CD4-positive, alpha-beta T cell treated with Interleukin-15 for 4 hours (primary cell): ENCODE measurements around the gene ZHX3.

ENCODE experiments used
- DNase-seq: peaks from one replicate; pipeline ENCODE4 v3.0.0-alpha.2; 2020; ENCODE audit warnings: low spot score

The ZHX3 gene

DNA sequence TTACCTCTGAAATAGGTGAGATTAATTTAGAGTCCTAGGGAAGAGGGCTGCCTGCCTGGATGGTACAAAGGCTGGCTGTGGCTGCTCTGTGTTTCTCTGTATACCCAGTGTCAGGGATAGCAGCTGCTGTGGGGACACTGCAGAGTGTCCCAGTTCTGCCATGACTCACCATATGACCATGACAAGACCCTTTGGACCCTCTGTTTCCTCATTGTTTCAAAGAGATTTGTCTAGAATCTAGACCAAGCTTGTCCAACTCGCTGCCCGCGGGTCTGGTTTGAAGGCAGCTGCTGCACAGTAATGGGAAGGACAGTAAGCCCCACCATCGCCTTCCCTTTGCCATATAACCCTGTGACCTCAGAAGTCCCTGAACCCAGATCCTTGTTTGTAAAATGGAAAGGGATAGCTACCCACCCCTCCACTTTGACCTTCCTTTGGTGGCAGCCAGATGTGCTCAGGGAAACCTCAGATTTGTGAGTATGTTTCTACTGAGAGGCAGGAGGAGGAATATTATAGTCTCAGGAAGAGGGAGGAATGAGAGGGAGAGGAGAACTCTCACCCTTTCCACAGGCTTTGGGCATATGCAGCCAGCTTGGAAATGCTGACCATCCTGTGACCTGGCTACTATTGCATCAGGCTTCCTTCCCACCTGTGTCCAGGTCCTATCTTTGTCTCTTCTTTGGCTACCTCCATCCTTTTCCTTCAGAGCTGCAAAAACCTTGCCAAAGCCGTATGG is 166.2 kb downstream of the ZHX3 start:
- no peak for DNase-seq

DNA sequence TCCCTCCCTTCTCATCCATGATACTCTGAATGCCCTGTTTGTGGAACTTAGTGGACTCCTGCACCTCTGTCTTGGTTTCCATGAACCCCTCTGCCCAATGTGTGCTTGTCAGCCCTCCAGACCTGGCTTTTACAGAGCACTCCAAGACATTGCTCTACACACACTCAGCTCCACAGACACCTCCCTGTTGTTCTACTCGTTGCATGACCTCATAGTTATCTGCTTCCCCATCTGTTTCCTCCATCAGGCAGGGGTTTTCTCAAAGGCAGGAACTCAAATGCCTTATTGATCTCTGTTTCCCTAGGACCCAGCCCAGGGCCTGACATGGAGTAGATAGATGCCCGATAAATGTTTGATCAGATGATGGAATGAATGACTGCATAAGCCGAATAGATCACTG is 166.9 kb downstream of the ZHX3 start:
- peak; percentile 36 for DNase-seq

DNA sequence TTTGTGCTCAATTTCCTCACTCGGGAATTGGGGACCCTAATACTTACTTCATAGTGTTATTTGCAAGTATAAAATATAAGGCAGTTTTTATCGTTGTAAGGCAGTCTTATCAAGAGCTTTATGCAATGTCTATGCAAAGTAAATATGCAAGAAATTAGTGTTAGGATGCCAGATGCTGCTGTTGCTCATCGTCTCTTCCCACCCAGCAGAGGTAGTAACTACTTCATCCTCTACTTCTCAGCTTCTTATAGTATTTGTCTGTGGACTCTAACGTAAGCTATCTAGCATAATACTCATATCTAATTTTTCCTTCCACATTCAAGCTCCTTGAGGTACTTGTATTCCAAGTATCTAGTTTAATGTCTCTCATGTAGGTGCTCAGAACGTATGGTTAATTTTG is 168.6 kb downstream of the ZHX3 start:
- DNase-seq, result no peak

DNA sequence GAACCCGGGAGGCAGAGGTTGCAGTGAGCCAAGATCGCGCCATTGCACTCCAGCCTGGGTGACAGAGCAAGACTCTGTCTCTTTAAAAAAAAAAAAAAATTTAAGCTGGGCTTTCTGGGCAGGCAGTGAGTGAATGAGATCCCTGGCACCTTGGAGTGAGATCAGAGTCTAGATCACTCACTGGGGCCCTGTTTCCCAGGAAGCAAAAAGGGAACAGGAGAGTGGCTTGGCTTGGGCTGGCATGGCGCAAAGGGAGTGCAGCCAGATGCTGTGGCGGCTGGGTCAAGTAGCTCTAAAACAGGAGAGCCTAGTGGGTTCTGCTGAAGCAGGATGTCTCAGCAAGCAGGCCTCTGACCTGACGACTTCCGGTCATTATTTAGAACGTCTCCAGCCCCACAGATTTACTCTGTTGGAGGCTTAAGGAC is 169.8 kb downstream of the ZHX3 start:
- DNase-seq, result no peak

DNA sequence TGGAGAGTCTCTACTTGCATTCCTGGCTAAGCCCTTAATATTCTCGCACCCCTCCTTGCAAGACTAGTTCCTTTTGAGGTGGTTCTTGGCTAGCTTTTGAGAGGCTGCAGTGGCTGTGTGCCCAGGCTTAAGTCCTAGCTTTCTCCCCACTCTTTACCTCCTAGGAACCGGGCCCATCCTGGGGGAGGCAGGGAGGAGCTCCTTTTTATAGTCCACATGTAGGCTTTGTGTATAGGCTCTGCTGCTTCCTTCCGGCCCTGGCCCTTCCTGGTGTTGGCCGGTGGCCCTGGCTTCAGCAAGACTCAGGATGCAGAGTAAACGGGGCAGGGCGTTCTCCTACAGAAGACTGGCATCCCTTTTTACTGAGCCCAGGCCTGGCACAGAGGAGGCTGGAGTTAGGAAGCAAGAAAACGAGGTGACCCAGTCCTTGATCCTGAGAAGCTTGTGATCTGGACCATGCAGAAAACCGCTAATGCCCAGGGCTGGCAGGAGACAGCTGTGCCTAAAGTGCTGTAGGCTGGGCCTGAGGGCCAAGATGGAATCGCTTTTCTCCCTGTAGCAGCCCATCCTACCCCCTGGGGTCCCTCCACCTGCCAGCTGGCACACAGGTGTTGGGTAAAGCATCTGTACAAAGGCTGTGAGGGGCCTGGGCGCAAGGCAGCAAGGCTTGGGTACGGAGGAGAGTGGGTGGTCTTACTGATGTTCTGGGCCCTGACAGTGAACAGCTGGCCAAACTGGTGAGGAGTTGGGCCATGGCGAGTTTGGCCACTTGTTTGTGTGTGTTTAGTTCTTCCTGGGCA is 171.5 kb downstream of the ZHX3 start:
- DNase-seq, result no peak

DNA sequence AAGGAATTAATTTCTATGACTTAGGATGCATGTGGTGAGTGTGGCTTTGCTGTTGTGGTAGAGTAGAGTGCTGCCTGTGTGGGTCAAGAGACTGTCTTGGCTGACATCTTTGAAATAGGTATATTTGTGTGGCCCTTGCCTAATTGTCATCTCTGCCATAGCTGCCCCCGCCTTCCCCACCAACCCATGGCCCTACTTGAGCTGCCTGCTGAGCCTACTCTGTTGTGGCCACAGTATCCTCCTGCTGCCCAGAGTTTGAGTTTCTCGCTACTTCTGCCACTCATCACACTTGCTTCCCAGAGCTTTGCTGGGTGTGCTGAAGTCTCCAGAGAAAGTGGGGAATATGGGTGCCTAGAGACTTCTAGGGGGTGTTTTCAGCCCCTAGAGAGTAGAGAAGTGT is 172.2 kb downstream of the ZHX3 start:
- DNase-seq, result no peak

DNA sequence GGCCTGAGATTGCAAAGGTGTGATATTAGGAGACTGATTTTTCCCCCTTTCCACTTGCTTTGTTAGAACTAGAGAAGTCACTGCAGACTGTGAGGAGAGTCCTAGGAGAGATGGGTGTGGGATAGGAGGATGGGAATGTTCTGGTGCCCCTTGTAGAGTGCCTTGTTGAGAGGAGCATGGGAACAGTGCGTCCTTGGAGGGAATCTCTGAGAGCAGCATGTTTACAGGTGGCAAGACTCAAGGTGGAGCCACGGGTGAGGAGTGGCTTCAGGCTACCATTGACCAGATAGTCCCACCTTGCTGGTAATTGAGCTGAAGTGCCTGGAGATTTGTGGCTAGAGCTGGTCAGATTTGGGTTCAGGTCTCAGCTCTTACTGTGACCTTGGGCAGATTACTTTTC is 174.2 kb downstream of the ZHX3 start:
- no peak for DNase-seq

DNA sequence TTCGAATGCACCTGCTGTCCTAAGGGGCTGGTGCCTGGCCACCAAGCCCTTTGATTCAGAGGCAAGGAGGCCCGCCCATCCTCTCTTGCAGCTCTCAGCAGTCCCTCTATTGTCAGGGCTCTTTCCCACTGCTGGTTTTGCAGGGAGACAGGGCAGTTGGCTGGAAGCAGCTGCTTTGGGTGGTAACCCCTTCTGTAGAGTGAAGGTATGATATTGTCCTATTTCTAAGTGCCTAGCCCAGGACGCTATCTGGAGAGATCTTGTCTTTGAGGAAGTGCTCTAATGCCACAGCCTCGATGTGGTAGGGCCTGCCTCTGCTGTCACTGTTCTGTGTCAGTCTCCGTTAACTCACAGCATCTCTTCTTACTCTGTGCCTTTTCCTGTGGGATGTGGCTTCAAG is 174.6 kb downstream of the ZHX3 start:
- DNase-seq, result peak; percentile 48

DNA sequence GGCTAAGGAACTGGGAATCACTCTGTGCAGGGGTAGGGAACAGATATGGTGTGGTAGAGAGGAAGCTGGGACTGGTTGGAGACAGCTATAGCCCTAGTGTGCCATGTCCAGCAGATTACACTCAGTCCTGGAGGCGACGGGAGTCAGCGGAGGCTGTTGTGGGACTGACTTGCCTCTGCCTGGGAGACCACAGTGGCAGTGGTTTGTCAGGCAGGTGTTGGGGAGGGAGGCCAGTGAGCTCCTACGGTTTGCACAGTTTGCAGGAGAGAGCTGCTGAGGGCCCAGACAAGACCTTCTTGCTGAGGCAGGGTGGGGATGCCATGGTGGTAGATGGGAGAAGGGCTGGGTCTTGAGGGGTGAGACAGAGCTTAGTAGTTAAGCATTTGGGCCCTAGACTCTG is 175.3 kb downstream of the ZHX3 start:
- no peak for DNase-seq

DNA sequence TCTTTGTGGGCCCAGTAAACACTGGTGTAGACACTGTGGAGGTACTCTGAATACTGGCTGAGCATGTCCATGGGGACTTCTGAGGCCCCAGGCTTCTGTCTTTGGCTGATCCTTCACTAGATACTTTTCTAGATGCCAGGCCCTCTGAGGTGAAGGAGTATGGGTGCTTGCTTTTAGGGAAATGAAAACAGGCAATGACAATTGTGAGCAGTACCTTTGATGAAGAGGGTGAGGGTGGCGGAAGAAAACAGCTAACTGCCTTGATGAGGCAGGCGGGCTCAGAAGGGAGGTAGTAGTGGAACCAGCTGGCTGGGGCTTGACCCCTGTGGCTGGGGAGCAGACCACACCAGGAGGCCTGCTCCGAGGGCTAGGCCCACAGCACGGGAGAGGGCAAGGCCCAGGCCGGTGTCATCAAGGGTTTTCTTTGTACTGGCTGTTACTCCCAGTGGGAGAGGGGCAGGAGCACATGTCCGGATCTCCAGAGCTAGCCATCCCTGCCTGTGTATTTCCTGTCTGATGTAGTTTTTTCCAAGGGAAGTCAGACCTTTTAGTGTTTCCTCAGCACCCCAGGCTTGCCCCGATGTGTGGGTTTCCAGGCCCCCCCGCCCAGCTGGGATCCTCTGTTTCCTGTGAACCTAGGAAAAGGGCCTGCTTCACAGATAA is 176.2 kb downstream of the ZHX3 start:
- DNase-seq, result no peak

DNA sequence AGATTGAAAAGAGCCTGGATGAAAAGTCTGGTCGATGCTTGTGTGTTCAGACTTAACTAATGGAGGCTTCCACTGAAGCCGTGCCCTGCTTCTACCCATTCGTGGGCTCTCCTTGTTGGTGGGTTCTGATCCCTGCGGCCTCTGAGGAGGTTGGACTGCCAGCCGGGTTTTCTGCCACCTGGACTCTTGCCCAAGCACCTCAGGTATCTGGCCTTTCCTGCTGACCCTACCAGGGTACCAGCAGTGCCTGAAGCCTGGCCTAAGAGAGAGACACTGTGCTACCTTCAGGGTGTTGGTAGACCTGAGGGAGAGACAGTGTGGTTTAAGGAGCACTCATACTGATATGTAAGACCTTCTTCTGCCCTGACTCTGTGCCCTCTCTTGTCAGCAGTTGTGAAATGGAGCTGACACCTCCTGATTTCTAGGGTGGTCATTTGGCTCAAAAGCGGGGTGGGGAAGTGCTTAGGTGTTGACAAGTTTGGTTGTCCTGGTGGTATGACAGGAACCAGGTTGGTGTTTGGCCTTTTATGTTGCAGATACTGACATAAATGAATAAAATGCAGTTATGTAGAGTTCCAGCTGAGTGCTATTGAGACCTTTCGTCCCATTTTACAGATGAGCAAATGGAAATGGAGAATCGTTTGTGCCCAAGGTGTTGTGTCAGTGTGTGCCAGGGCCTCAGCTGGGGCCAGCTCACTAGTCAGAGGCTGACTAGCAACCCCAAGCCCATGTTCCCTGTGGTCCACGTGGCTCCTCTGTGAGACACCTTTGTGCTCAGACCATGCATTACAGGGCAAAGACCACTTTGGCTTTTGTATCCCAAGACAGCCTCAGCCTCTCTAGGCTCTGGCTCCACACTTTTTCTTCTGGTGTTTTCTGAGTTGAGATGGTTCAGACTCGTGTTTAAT is 177.1 kb downstream of the ZHX3 start:
- DNase-seq, result no peak

DNA sequence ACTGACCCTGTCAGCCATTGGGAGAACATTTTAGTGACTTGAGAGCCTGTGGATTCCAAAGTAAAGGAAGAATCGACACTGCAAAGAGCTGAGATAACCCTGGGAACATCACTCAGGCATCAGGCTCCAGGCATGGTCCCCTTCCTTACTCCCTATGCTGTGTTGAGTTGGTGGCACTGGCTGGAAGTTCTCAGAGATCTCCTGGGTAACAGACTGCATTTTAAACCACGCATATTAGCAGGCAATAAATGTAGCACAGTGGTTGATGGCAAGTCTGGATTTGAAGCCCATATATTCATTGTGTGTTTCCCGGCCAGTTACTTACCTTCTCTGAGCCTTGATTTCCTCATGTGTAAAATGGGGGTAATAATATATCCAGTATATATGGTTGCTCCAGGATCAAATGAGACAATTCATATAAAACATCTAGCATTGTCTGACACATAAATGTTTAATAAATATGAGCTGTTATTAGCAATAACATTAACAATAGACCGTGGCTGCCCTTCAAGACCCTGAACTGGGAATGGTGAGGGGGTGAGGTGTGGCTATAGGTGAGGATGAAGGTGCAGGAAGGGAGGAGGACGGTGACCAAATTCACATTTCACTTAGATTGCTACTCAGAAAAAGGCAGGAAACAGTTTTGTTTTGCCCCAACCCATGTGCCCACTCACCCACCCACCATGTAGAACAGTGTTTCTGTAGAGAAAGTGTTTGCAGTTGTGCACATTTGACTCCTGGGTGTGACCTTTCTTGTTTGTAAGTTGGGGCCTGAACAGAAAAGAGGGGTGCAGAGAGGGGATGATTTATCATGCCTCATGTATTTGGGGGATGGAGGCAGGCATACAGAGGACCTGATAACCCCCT is 178.1 kb downstream of the ZHX3 start:
- peak; percentile 49 for DNase-seq

DNA sequence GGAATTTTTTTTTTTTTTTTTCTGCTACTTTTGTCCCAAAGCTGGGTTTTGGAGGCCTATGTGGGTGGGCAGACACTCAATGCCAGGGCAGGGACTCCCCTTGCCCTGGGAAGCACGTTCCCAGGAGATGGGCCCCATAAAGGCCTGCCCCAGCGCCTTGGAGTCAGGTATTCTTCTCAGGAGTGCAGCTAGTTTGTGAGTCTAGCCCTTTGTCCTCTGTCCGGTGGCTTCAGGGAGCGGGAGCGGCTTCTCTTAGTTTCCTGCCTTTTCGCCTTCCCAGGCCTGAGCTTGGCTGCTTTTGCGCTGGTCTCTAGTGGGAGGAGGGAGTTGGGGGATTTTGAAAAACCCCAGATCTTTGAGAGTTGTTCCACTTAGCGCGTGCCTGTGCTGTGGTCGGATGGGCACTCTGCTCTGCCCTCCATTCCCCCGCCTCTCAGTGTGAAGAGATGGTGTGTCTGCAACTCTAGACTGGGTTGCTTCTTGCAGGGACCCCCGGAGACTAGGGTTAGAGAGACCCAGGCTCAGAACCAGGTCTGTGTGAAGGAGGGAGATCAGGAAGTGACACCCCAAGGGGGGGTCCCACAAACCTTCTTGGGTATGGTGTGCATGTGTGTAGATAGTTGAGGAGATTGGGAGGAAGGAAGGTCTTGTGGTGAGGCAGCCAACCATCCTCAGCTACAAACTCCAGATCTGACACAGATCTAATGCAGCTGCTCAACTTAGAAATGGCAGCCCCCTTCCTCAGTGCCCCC is 178.9 kb downstream of the ZHX3 start:
- peak; percentile 43 for DNase-seq

DNA sequence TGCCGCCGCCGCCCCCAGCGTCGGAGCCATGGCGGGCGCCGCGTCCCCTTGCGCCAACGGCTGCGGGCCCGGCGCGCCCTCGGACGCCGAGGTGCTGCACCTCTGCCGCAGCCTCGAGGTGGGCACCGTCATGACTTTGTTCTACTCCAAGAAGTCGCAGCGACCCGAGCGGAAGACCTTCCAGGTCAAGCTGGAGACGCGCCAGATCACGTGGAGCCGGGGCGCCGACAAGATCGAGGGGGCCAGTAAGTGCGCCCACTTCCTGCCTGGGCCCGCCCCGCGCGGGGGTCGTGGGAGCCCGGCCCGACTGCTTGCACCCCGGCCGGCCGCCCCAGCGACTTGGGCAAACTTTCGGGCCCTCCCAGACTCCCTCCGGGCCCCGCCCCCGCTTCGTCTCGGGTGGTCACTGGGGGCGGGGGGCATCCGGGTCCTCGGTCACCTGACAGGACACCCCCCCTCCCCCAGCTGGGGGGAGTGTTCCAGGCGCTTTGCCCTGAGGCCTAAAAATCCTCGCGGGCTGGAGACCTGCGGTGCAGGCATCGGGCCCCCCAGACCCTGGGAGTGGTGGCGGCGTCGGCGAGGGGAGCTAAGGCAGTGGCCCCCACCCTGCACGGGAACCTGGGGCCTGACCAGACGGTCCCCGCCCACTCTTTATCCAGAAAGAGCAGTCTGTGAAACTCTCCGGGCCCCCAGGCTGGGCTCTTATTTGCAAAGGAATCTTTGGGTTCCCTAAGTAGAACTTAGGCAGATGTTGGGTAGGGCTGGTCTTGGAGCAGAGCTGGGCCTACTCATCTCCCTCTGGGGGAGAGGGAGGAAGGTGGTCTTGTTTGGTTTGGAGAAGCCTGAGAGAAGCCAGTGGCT is 179.7 kb downstream of the ZHX3 start:
- peak; percentile 50 for DNase-seq

DNA sequence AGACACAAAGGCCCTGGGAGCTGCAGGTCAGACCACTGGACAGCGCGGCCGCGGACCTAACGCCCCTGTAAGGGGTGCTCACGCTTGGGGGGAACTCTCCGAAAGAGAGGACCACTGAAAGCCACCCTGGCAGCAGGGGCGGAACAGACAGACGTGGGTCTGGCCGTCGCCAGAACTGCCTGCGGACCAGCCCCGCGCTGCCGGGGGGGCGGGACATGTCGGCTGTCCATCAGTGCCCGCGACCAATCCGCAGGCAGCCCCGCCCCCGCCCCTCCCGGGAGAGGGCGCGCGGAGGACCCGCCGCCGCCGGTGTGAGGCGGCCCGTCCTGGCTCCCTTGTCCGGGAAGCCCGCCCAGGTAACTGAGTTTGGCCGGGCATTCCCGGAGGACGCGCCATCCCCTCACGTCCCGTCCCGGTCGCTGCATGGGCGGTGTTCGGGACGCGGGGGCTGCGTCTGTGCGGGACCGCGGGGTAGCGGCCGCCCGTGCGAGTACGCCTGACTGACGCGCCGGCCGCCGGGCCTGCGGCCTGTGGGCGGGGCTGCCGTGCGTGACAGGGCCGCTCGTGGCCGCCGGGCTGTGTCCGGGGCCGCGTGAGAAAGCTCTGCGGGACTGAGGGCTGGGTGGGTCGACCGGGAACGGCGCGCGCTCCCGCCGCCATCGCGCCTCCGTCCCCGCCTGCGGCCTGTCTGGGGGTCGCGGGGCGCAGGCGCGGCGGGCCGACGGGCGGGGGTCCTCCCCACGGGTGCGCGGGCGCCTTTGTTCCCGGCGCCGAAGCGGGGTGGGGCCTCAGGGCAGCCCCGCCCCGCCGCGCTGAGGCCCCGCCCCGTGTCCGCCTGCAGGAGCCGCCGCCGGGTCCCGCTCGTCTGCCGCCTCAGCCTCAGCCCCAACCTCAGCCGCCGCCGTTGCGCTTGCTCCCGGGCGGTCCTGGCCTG is 180.6 kb downstream of the ZHX3 start, which contains the start of gene PLCG1:
Gene PLCG1, plus strand, starts transcription at position 864 of the 934 bp plus-strand sequence. CDS start 99 bp downstream, outside the sequence.
- DNase-seq, result peak; percentile 81

DNA sequence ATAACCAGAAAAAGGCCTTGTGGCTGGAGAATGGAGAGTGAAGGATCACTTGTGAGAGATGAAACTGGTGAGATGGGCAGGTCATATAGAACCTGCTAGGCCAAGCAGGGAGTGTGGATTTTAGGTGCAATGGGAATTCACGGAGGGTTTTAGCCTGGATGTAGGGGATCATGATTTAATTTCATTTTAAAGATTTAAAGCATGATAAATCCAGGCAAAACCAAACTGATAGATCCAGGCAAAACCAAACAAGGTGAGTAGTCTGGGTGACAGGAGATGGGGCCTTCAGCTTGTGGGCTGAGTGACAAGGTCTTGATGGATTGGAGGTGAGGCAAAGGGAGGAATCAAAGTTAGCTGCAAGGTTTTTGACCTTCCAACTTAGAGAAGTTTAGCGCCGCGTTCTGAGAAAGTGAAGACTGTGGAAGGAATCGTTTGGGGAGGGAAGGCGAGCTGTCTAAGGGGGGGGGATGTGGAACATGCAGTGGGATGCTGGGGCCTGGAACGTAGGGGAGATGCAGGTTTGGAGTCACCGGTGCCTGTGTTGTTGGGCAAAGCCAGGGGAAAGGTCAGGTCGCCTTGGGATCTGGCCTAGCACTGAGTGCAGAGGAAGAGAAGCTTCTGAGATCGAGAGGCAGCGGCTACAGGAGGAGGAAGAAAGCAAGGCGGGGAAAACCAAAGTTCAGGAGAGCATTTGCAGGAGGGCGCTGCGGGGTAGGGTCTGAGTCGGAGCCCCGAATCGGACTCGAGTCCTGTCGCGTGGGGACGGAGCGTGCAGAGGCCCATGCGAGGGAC is 181.4 kb downstream of the ZHX3 start:
- DNase-seq, result no peak
